CD4-positive, alpha-beta T cell (primary cell): Measurements from ENCODE around the gene NNMT. TPM values are rescaled to one million over a fixed set of nuclear protein-coding genes. Genes with fewer than 3 reads are reported as not detected.

Source experiments
- ATAC-seq: fragments of 200-7000 bp; cut with Tn5 transposase; one replicate; pipeline ENCODE4 v1.10.0; 2022; ENCODE audit warnings: mild to moderate bottlenecking; ENCODE audit not compliant: poor library complexity
- CTCF ChIA-PET: fragments of 350-600 bp; sonication (Branson Sonifier 250); formaldehyde crosslinking; loops from one replicate; lab custom pipeline; 2021; ENCODE audit warnings: antibody characterized with exemption, inconsistent platforms; lab: Charles Lee
- POLR2A ChIA-PET: fragments of 350-600 bp; sonication (Branson Sonifier 250); formaldehyde crosslinking; loops from one replicate; lab custom pipeline; 2021; ENCODE audit warnings: antibody characterized with exemption, inconsistent platforms; lab: Charles Lee
- DNase-seq, 14 experiments: peaks; one replicate each; pipeline ENCODE4 v3.0.0-alpha.2; 2013 to 2020; ENCODE audit warnings: mixed read lengths in 2 of 14
- H3K27ac ChIP-seq, 2 donors: one replicate each; pipeline versions ENCODE4 v1.5.1 to v1.7.0; 2013; ENCODE audit warnings: low read length in 2 of 2, low read depth in 1 of 2, mild to moderate bottlenecking in 1 of 2
- H3K27me3 ChIP-seq, 2 experiments: 1 replicate in 1 of 2; 2 replicates in 1 of 2; pipeline versions ENCODE4 v1.6.1 to v1.7.0; 2013; ENCODE audit warnings: low read length in 2 of 2, control low read depth in 1 of 2, mild to moderate bottlenecking in 1 of 2, moderate library complexity in 1 of 2; ENCODE audit not compliant: insufficient read depth in 2 of 2, control insufficient read depth in 1 of 2
- H3K36me3 ChIP-seq: one replicate; pipeline ENCODE4 v1.6.1; 2013; ENCODE audit warnings: low read length, control low read depth; ENCODE audit not compliant: insufficient read depth
- H3K4me1 ChIP-seq: one replicate; pipeline ENCODE4 v1.6.1; 2013; ENCODE audit warnings: low read length, control low read depth; ENCODE audit not compliant: insufficient read depth
- H3K4me3 ChIP-seq: one replicate; pipeline ENCODE4 v1.5.1; 2013; ENCODE audit warnings: mild to moderate bottlenecking, low read length, moderate library complexity
- H3K9me3 ChIP-seq, 2 experiments: 1 replicate in 1 of 2; 2 replicates in 1 of 2; pipeline versions ENCODE4 v1.6.1 to v1.7.0; 2013; ENCODE audit warnings: low read length in 2 of 2, mild to moderate bottlenecking in 2 of 2, control low read depth in 1 of 2, moderate library complexity in 1 of 2; ENCODE audit not compliant: control insufficient read depth in 1 of 2, insufficient read depth in 1 of 2
- H3K27ac Mint-ChIP-seq: one replicate; pipeline ENCODE4 v1.8.0; 2020; ENCODE audit warnings: mixed read lengths
- H3K27me3 Mint-ChIP-seq: one replicate; pipeline ENCODE4 v1.8.0; 2021; ENCODE audit warnings: mixed read lengths
- H3K36me3 Mint-ChIP-seq: one replicate; pipeline ENCODE4 v1.8.0; 2021; ENCODE audit warnings: low read depth, mixed read lengths
- H3K4me1 Mint-ChIP-seq: one replicate; pipeline ENCODE4 v1.8.0; 2021; ENCODE audit warnings: low read depth, mixed read lengths
- H3K4me3 Mint-ChIP-seq: one replicate; pipeline ENCODE4 v1.8.0; 2020; ENCODE audit warnings: mild to moderate bottlenecking, mixed read lengths
- H3K9me3 Mint-ChIP-seq: one replicate; pipeline ENCODE4 v1.8.0; 2020; ENCODE audit warnings: mixed read lengths
- intact Hi-C, 2 experiments: fragments of 100-400 bp; cut with DNase I in 1 of 2; cut with micrococcal nuclease in 1 of 2; formaldehyde crosslinking; loops; one replicate each; pipeline versions ENCODE4 v1.15.1 to v1.9.0; 2023 to 2025; cut with DNase I, micrococcal nuclease
- total RNA-seq, 174 experiments: library from RNA in 2 of 174; stranded (reverse) in 2 of 174; gene quantifications; one replicate each; pipeline ENCODE4 v1.2.3 and lab custom pipeline; 2021 to 2026
- TF ChIP-seq, protein P1 (sequence below): fragments of 200-600 bp; IDR thresholded peaks from one replicate; pipeline ENCODE4 v1.8.0; 2022; ENCODE audit warnings: antibody characterized with exemption, mild to moderate bottlenecking

Gene NNMT
- total RNA-seq, 2 experiments from 2014 or later: not detected

GRCh38 chr11:114302663-114303062, 6.5 kb downstream of the NNMT start:
- ChIA-PET POLR2A (no interaction called here), CTCF (no interaction called here)
- intact Hi-C loops: no loop called here
- Mint-ChIP-seq H3K27me3 (peaks cover 39% of the 10 kb centered on the region), H3K36me3 (no peaks in the 10 kb centered on the region), H3K9me3 (peaks cover 8% of the 10 kb centered on the region), H3K27ac (no peak overlapping the region), H3K4me3 (no peak overlapping the region), H3K4me1 (peaks cover 7% of the 10 kb centered on the region)
- Histone ChIP-seq H3K4me1 (no peaks in the 10 kb centered on the region), H3K36me3 (no peaks in the 10 kb centered on the region), H3K9me3 (peaks cover 0 to 6% of the 10 kb centered on the region in 2 experiments), H3K4me3 (no peak overlapping the region), H3K27me3 (peaks cover 0 to 5% of the 10 kb centered on the region in 2 experiments), H3K27ac (no peak overlapping the region)
- TF ChIP-seq, protein P1, sequence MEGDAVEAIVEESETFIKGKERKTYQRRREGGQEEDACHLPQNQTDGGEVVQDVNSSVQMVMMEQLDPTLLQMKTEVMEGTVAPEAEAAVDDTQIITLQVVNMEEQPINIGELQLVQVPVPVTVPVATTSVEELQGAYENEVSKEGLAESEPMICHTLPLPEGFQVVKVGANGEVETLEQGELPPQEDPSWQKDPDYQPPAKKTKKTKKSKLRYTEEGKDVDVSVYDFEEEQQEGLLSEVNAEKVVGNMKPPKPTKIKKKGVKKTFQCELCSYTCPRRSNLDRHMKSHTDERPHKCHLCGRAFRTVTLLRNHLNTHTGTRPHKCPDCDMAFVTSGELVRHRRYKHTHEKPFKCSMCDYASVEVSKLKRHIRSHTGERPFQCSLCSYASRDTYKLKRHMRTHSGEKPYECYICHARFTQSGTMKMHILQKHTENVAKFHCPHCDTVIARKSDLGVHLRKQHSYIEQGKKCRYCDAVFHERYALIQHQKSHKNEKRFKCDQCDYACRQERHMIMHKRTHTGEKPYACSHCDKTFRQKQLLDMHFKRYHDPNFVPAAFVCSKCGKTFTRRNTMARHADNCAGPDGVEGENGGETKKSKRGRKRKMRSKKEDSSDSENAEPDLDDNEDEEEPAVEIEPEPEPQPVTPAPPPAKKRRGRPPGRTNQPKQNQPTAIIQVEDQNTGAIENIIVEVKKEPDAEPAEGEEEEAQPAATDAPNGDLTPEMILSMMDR: no peak
- ATAC-seq (no peak), DNase-seq (no peak)

DNA sequence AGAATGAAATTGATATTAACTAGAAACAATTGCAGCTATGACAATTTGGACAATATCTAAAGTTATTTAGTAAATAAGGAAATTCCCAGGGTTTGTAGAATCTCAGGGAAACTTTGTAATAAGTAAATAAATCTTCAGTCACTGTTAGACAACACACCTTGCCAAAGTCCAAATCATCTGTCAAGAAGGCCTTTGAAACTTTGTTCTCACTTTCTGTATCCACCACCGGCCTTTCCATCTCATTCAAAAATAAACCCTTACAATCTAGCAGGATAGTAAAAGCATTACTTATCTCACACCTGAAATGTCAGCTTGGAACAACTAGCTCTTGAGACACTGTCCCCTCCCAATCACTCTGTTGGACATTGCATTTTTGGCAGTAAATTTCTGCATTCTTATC, 7.9 kb downstream of the NNMT start:
- Histone ChIP-seq H3K27me3 (peaks cover 9% of the 10 kb centered on the region in 2 experiments), H3K27ac (no peak overlapping the region), H3K9me3 (peaks cover 0 to 6% of the 10 kb centered on the region in 2 experiments), H3K36me3 (no peaks in the 10 kb centered on the region), H3K4me3 (no peak overlapping the region), H3K4me1 (no peaks in the 10 kb centered on the region)
- no peaks in the 10 kb centered on the region for H3K36me3 Mint-ChIP-seq
- no peak overlapping the region for H3K27ac Mint-ChIP-seq
- peaks cover 43% of the 10 kb centered on the region for H3K27me3 Mint-ChIP-seq
- TF ChIP-seq, protein P1: no peak
- POLR2A ChIA-PET: no interaction called here
- CTCF ChIA-PET: no interaction called here
- H3K4me1 Mint-ChIP-seq: peaks cover 10% of the 10 kb centered on the region
- intact Hi-C loops: no loop called here
- H3K4me3 Mint-ChIP-seq: no peak overlapping the region
- ATAC-seq (no peak), DNase-seq (no peak)
- H3K9me3 Mint-ChIP-seq: peaks cover 8% of the 10 kb centered on the region

- Histone ChIP-seq H3K9me3 (peaks cover 0 to 6% of the 10 kb centered on the region in 2 experiments), H3K36me3 (no peaks in the 10 kb centered on the region), H3K4me1 (no peaks in the 10 kb centered on the region), H3K4me3 (no peak overlapping the region), H3K27ac (no peak overlapping the region), H3K27me3 (peaks cover 9% of the 10 kb centered on the region in 2 experiments)
- DNase-seq: no peak
- CTCF ChIA-PET: no interaction called here
- intact Hi-C loops: no loop called here
- Mint-ChIP-seq H3K27me3 (peaks cover 48% of the 10 kb centered on the region), H3K27ac (no peak overlapping the region), H3K9me3 (peaks cover 8% of the 10 kb centered on the region), H3K4me1 (peaks cover 10% of the 10 kb centered on the region), H3K36me3 (no peaks in the 10 kb centered on the region), H3K4me3 (no peak overlapping the region)
- POLR2A ChIA-PET: no interaction called here
- ATAC-seq: no peak
- TF ChIP-seq, protein P1: no peak
Observed at GRCh38 chr11:114304969-114305368, 8.8 kb downstream of the NNMT start.
